ENCODE data around the gene EVA1B. TPM values are rescaled to one million over a fixed set of nuclear protein-coding genes. Genes with fewer than 3 reads are reported as not detected.

Gene EVA1B
- total and polyA plus RNA-seq, 2 of the 13 experiments (the other 11 are each of a cell fraction or from before 2014, with no cell fraction given), result 3.9 to 6.6 TPM

- TF ChIP-seq AKNA (CRISPR knock-in tag; IDR thresholded peaks at IDR 0.05; ENCODE audit: borderline replicate concordance), result no peak
- no peak for TF ChIP-seq MLX (CRISPR knock-in tag; IDR thresholded peaks at IDR 0.05)
- no peak; the same call in 1 of the 2 replicates for TF ChIP-seq PHF20 (CRISPR knock-in tag; IDR thresholded peaks at IDR 0.05)
- TF ChIP-seq ZNF335 (CRISPR knock-in tag; IDR thresholded peaks at IDR 0.05), result no peak
- TF ChIP-seq DR1 (CRISPR knock-in tag; IDR thresholded peaks at IDR 0.05), result 0 out of 2 replicates have a peak, but pooled peaks have one; percentile 48
- TF ChIP-seq PLRG1 (conservative IDR thresholded peaks at IDR 0.05), result no peak
- no peak for TF ChIP-seq SETDB1 (CRISPR knock-in tag; IDR thresholded peaks at IDR 0.05; ENCODE audit: borderline replicate concordance)
- TF ChIP-seq MXD1 (CRISPR knock-in tag; IDR thresholded peaks at IDR 0.05), result 0 out of 2 replicates have a peak, but pooled peaks have one; percentile 7
- TF ChIP-seq ZBTB26 (CRISPR knock-in tag; IDR thresholded peaks at IDR 0.05; ENCODE audit: borderline replicate concordance), result 0 out of 2 replicates have a peak, but pooled peaks have one; percentile 20
- TF ChIP-seq FOSL2 (CRISPR knock-in tag; IDR thresholded peaks at IDR 0.05), result peak; percentile 66
- no peak for TF ChIP-seq LBX2 (CRISPR knock-in tag; IDR thresholded peaks at IDR 0.05; ENCODE audit: borderline replicate concordance)
- TF ChIP-seq HNRNPL (IDR thresholded peaks at IDR 0.05; ENCODE audit: low read depth, low read length), result no peak
- peak; percentile 60; the same call in 1 of the 2 replicates for TF ChIP-seq KLF6 (CRISPR knock-in tag; IDR thresholded peaks at IDR 0.05)
- TF ChIP-seq SNAPC5 (CRISPR knock-in tag; IDR thresholded peaks at IDR 0.05; ENCODE audit: borderline replicate concordance), result no peak
- peak; percentile 16; the same call in 1 of the 2 replicates for TF ChIP-seq ZNF7 (CRISPR knock-in tag; IDR thresholded peaks at IDR 0.05)
- no peak for TF ChIP-seq ZNF34 (CRISPR knock-in tag; IDR thresholded peaks at IDR 0.05; ENCODE audit: borderline replicate concordance)
- TF ChIP-seq HOXA3 (CRISPR knock-in tag; IDR thresholded peaks at IDR 0.05), result peak; percentile 41; the same call in 1 of the 2 replicates
- no peak for TF ChIP-seq MXD3 (CRISPR knock-in tag; IDR thresholded peaks at IDR 0.05)
- TF ChIP-seq ZNF761 (CRISPR knock-in tag; conservative IDR thresholded peaks at IDR 0.05), result no peak
- no peak for TF ChIP-seq ZSCAN12 (CRISPR knock-in tag; IDR thresholded peaks at IDR 0.05)
- no peak for TF ChIP-seq MEF2D (CRISPR knock-in tag; IDR thresholded peaks at IDR 0.05)
- no peak for TF ChIP-seq ZNF367 (CRISPR knock-in tag; IDR thresholded peaks at IDR 0.05; ENCODE audit: borderline replicate concordance)
Observed at GRCh38 chr1:36323636-36324352, at the start of gene EVA1B (continued).
